ENCODE results near the gene TBX20.

Gene TBX20

GRCh38 chr7:35253710-35254495, at the start of gene TBX20:
Gene TBX20 (minus strand): TSS chr7:35254100. CDS start chr7:35253620, 480 bp downstream.
- H3K4me3 ChIP-seq (ENCODE audit: low read length): peak within 1 kb of the TSS; percentile 59
- peaks cover 3% of the 10 kb centered on the region for H3K4me1 ChIP-seq (ENCODE audit: control insufficient read depth, insufficient read depth, low read length)
- no peak within 1 kb of the TSS for H3K27ac ChIP-seq (ENCODE audit: low read depth, low read length)
- H3K9ac ChIP-seq (ENCODE audit: low read length): no peak within 1 kb of the TSS
- H3K36me3 ChIP-seq (ENCODE audit: control insufficient read depth, insufficient read depth, low read length): no peaks in the 10 kb centered on the region
- peaks cover 57% of the 10 kb centered on the region for H3K27me3 ChIP-seq (ENCODE audit: control insufficient read depth, insufficient read depth, low read length)

- H3K27ac ChIP-seq (ENCODE audit: low read depth, low read length): no peak overlapping the region
- H3K4me1 ChIP-seq (ENCODE audit: control insufficient read depth, insufficient read depth, low read length): no peaks in the 10 kb centered on the region
- H3K9ac ChIP-seq (ENCODE audit: low read length): no peak overlapping the region
- H3K36me3 ChIP-seq (ENCODE audit: control insufficient read depth, insufficient read depth, low read length): no peaks in the 10 kb centered on the region
- no peak overlapping the region for H3K4me3 ChIP-seq (ENCODE audit: low read length)
- no peaks in the 10 kb centered on the region for H3K27me3 ChIP-seq (ENCODE audit: control insufficient read depth, insufficient read depth, low read length)
These were observed 35.5 kb upstream of the TBX20 start for GRCh38 chr7:35289376-35289775.

GRCh38 chr7:35286986-35287385, 33.1 kb upstream of the TBX20 start:
- H3K36me3 ChIP-seq (ENCODE audit: control insufficient read depth, insufficient read depth, low read length): no peaks in the 10 kb centered on the region
- H3K4me1 ChIP-seq (ENCODE audit: control insufficient read depth, insufficient read depth, low read length): no peaks in the 10 kb centered on the region
- H3K4me3 ChIP-seq (ENCODE audit: low read length): no peak overlapping the region
- H3K27ac ChIP-seq (ENCODE audit: low read depth, low read length): no peak overlapping the region
- H3K9ac ChIP-seq (ENCODE audit: low read length): no peak overlapping the region
- H3K27me3 ChIP-seq (ENCODE audit: control insufficient read depth, insufficient read depth, low read length): no peaks in the 10 kb centered on the region

GRCh38 chr7:35286422-35286821, 32.5 kb upstream of the TBX20 start:
- Histone ChIP-seq H3K27me3 (ENCODE audit: control insufficient read depth, insufficient read depth, low read length) (no peaks in the 10 kb centered on the region), H3K27ac (ENCODE audit: low read depth, low read length) (no peak overlapping the region), H3K4me3 (ENCODE audit: low read length) (no peak overlapping the region), H3K9ac (ENCODE audit: low read length) (no peak overlapping the region), H3K4me1 (ENCODE audit: control insufficient read depth, insufficient read depth, low read length) (no peaks in the 10 kb centered on the region), H3K36me3 (ENCODE audit: control insufficient read depth, insufficient read depth, low read length) (no peaks in the 10 kb centered on the region)

GRCh38 chr7:35285799-35286198, 31.9 kb upstream of the TBX20 start:
- H3K36me3 ChIP-seq (ENCODE audit: control insufficient read depth, insufficient read depth, low read length): no peaks in the 10 kb centered on the region
- no peaks in the 10 kb centered on the region for H3K27me3 ChIP-seq (ENCODE audit: control insufficient read depth, insufficient read depth, low read length)
- H3K4me1 ChIP-seq (ENCODE audit: control insufficient read depth, insufficient read depth, low read length): no peaks in the 10 kb centered on the region

GRCh38 chr7:35280902-35281301, 27.0 kb upstream of the TBX20 start:
- Histone ChIP-seq H3K27ac (ENCODE audit: low read depth, low read length) (no peak overlapping the region), H3K4me1 (ENCODE audit: control insufficient read depth, insufficient read depth, low read length) (no peaks in the 10 kb centered on the region), H3K27me3 (ENCODE audit: control insufficient read depth, insufficient read depth, low read length) (no peaks in the 10 kb centered on the region), H3K9ac (ENCODE audit: low read length) (no peak overlapping the region), H3K36me3 (ENCODE audit: control insufficient read depth, insufficient read depth, low read length) (no peaks in the 10 kb centered on the region), H3K4me3 (ENCODE audit: low read length) (no peak overlapping the region)

More at GRCh38 chr7:35285799-35286198, 31.9 kb upstream of the TBX20 start:
- no peak overlapping the region for H3K4me3 ChIP-seq (ENCODE audit: low read length)
- H3K27ac ChIP-seq (ENCODE audit: low read depth, low read length): no peak overlapping the region
- no peak overlapping the region for H3K9ac ChIP-seq (ENCODE audit: low read length)

- no peaks in the 10 kb centered on the region for H3K27me3 ChIP-seq (ENCODE audit: control insufficient read depth, insufficient read depth, low read length)
- no peaks in the 10 kb centered on the region for H3K36me3 ChIP-seq (ENCODE audit: control insufficient read depth, insufficient read depth, low read length)
- no peak overlapping the region for H3K27ac ChIP-seq (ENCODE audit: low read depth, low read length)
- no peaks in the 10 kb centered on the region for H3K4me1 ChIP-seq (ENCODE audit: control insufficient read depth, insufficient read depth, low read length)
- H3K4me3 ChIP-seq (ENCODE audit: low read length): no peak overlapping the region
- H3K9ac ChIP-seq (ENCODE audit: low read length): no peak overlapping the region
These were observed 23.5 kb upstream of the TBX20 start for GRCh38 chr7:35277359-35277758.

GRCh38 chr7:35272246-35272645, 18.3 kb upstream of the TBX20 start:
- Histone ChIP-seq H3K4me3 (ENCODE audit: low read length) (no peak overlapping the region), H3K27ac (ENCODE audit: low read depth, low read length) (no peak overlapping the region), H3K27me3 (ENCODE audit: control insufficient read depth, insufficient read depth, low read length) (no peaks in the 10 kb centered on the region)

GRCh38 chr7:35268953-35269352, 15.1 kb upstream of the TBX20 start:
- Histone ChIP-seq H3K27me3 (ENCODE audit: control insufficient read depth, insufficient read depth, low read length) (no peaks in the 10 kb centered on the region), H3K9ac (ENCODE audit: low read length) (no peak overlapping the region), H3K36me3 (ENCODE audit: control insufficient read depth, insufficient read depth, low read length) (no peaks in the 10 kb centered on the region), H3K4me1 (ENCODE audit: control insufficient read depth, insufficient read depth, low read length) (no peaks in the 10 kb centered on the region), H3K4me3 (ENCODE audit: low read length) (no peak overlapping the region), H3K27ac (ENCODE audit: low read depth, low read length) (no peak overlapping the region)

More at GRCh38 chr7:35272246-35272645, 18.3 kb upstream of the TBX20 start:
- Histone ChIP-seq H3K4me1 (ENCODE audit: control insufficient read depth, insufficient read depth, low read length) (no peaks in the 10 kb centered on the region), H3K9ac (ENCODE audit: low read length) (no peak overlapping the region), H3K36me3 (ENCODE audit: control insufficient read depth, insufficient read depth, low read length) (no peaks in the 10 kb centered on the region)

- Histone ChIP-seq H3K4me1 (ENCODE audit: control insufficient read depth, insufficient read depth, low read length) (no peaks in the 10 kb centered on the region), H3K9ac (ENCODE audit: low read length) (no peak overlapping the region), H3K4me3 (ENCODE audit: low read length) (no peak overlapping the region), H3K27me3 (ENCODE audit: control insufficient read depth, insufficient read depth, low read length) (peaks cover 3% of the 10 kb centered on the region), H3K27ac (ENCODE audit: low read depth, low read length) (no peak overlapping the region), H3K36me3 (ENCODE audit: control insufficient read depth, insufficient read depth, low read length) (no peaks in the 10 kb centered on the region)
These were observed 13.5 kb upstream of the TBX20 start for GRCh38 chr7:35267411-35267810.

- H3K9ac ChIP-seq (ENCODE audit: low read length): no peak overlapping the region
- no peak overlapping the region for H3K4me3 ChIP-seq (ENCODE audit: low read length)
- no peaks in the 10 kb centered on the region for H3K4me1 ChIP-seq (ENCODE audit: control insufficient read depth, insufficient read depth, low read length)
- no peak overlapping the region for H3K27ac ChIP-seq (ENCODE audit: low read depth, low read length)
- peaks cover 23% of the 10 kb centered on the region for H3K27me3 ChIP-seq (ENCODE audit: control insufficient read depth, insufficient read depth, low read length)
- H3K36me3 ChIP-seq (ENCODE audit: control insufficient read depth, insufficient read depth, low read length): no peaks in the 10 kb centered on the region
These were observed 9.5 kb upstream of the TBX20 start for GRCh38 chr7:35263396-35263795.

- peaks cover 36% of the 10 kb centered on the region for H3K27me3 ChIP-seq (ENCODE audit: control insufficient read depth, insufficient read depth, low read length)
- no peak overlapping the region for H3K9ac ChIP-seq (ENCODE audit: low read length)
- H3K27ac ChIP-seq (ENCODE audit: low read depth, low read length): no peak overlapping the region
These were observed 7.8 kb upstream of the TBX20 start for GRCh38 chr7:35261476-35262285.

More at GRCh38 chr7:35261476-35262285, 7.8 kb upstream of the TBX20 start:
- H3K4me3 ChIP-seq (ENCODE audit: low read length): no peak overlapping the region
- H3K4me1 ChIP-seq (ENCODE audit: control insufficient read depth, insufficient read depth, low read length): no peaks in the 10 kb centered on the region
- no peaks in the 10 kb centered on the region for H3K36me3 ChIP-seq (ENCODE audit: control insufficient read depth, insufficient read depth, low read length)
